Measurements from ENCODE around the gene SCYGR2. TPM values are rescaled to one million over a fixed set of nuclear protein-coding genes. Genes with fewer than 3 reads are reported as not detected.

The SCYGR2 gene
- total RNA-seq, 2 donors from 2014 or later = not detected

DNA sequence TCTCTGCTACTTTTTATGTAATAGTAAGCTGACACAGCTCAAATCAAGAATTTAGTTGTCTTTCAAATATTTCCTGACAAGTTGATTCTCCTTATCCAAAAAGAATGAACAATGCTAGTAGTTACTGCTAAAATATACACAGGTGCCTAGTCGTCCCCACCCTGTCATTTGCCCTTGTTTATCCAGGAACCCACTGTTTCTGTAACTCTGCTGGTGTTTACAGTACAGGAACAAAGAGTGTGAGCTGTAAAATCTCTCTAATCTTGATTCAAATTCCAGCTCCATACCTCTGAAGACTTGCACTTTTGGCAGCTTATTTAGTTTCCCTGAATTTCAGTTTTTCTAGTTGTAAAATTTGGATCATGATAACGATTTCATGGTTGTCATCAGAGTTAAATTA lies 21.1 kb upstream of the SCYGR2 start:
- Histone ChIP-seq H3K27me3 (ENCODE audit: control insufficient read depth, insufficient read depth, low read length, poor library complexity, severe bottlenecking) (no peaks in the 10 kb centered on the region), H3K4me1 (ENCODE audit: control insufficient read depth, insufficient read depth, low read length) (peaks cover 8% of the 10 kb centered on the region), H3K36me3 (ENCODE audit: control insufficient read depth, insufficient read depth, low read length) (no peaks in the 10 kb centered on the region), H3K9me3 (ENCODE audit: control insufficient read depth, low read length) (peaks cover 16% of the 10 kb centered on the region), H3K4me3 (ENCODE audit: low read length) (peak overlapping the region; percentile 64), H3K9ac (ENCODE audit: extremely low read depth, low read length, poor library complexity, severe bottlenecking) (peak overlapping the region; percentile 18), H3K27ac (ENCODE audit: low read depth, low read length) (no peak overlapping the region)
- Mint-ChIP-seq H3K36me3 (ENCODE audit: low read depth) (no peaks in the 10 kb centered on the region), H3K4me1 (peaks cover 20% of the 10 kb centered on the region), H3K27ac (peak overlapping the region; percentile 20), H3K27me3 (ENCODE audit: insufficient read depth) (no peaks in the 10 kb centered on the region), H3K4me3 (no peak overlapping the region), H3K9me3 (peaks cover 9% of the 10 kb centered on the region)
- DNase-seq = no peak
- TF ChIP-seq, protein P1, sequence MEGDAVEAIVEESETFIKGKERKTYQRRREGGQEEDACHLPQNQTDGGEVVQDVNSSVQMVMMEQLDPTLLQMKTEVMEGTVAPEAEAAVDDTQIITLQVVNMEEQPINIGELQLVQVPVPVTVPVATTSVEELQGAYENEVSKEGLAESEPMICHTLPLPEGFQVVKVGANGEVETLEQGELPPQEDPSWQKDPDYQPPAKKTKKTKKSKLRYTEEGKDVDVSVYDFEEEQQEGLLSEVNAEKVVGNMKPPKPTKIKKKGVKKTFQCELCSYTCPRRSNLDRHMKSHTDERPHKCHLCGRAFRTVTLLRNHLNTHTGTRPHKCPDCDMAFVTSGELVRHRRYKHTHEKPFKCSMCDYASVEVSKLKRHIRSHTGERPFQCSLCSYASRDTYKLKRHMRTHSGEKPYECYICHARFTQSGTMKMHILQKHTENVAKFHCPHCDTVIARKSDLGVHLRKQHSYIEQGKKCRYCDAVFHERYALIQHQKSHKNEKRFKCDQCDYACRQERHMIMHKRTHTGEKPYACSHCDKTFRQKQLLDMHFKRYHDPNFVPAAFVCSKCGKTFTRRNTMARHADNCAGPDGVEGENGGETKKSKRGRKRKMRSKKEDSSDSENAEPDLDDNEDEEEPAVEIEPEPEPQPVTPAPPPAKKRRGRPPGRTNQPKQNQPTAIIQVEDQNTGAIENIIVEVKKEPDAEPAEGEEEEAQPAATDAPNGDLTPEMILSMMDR (conservative IDR thresholded peaks at IDR 0.05) = no peak
- 60 to 75% methylated on average over 1 to 2 of the region's 2 CpGs for WGBS, 2 experiments (ENCODE audit: insufficient coverage in 1 of 2, insufficient read length in 1 of 2)

DNA sequence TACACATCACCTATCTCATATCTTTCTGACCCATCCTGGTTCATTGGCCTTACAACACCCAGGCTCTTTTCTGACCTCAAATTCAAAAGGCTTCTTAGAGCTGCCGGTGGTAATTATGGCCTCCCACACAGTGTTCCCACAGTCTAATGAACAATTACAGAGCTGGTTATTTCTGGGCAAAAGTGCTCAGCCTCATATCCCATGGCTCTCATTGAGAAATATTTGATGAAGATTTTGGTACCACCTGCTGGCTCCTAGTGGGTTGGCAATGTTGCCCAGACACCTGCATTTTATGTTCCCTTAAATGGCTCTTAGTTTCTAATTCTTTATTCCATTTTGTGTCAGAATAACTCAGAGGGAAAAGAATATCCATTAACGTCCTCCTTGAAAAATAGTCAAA lies 20.1 kb upstream of the SCYGR2 start:
- no peak overlapping the region for H3K27ac ChIP-seq (ENCODE audit: low read depth, low read length)
- Mint-ChIP-seq H3K4me3 (no peak overlapping the region), H3K27me3 (ENCODE audit: insufficient read depth) (no peaks in the 10 kb centered on the region), H3K27ac (no peak overlapping the region), H3K4me1 (peaks cover 20% of the 10 kb centered on the region), H3K9me3 (peaks cover 19% of the 10 kb centered on the region), H3K36me3 (ENCODE audit: low read depth) (no peaks in the 10 kb centered on the region)
- no peaks in the 10 kb centered on the region for H3K36me3 ChIP-seq (ENCODE audit: control insufficient read depth, insufficient read depth, low read length)
- peaks cover 8% of the 10 kb centered on the region for H3K4me1 ChIP-seq (ENCODE audit: control insufficient read depth, insufficient read depth, low read length)
- no peaks in the 10 kb centered on the region for H3K27me3 ChIP-seq (ENCODE audit: control insufficient read depth, insufficient read depth, low read length, poor library complexity, severe bottlenecking)
- TF ChIP-seq, protein P1 (conservative IDR thresholded peaks at IDR 0.05) = no peak
- peaks cover 25% of the 10 kb centered on the region for H3K9me3 ChIP-seq (ENCODE audit: control insufficient read depth, low read length)
- no peak for DNase-seq
- no peak overlapping the region for H3K9ac ChIP-seq (ENCODE audit: extremely low read depth, low read length, poor library complexity, severe bottlenecking)
- no peak overlapping the region for H3K4me3 ChIP-seq (ENCODE audit: low read length)
- WGBS, 2 experiments (ENCODE audit: insufficient coverage in 1 of 2, insufficient read length in 1 of 2) = 83 to 91% methylated on average over 1 to 2 of the region's 2 CpGs

DNA sequence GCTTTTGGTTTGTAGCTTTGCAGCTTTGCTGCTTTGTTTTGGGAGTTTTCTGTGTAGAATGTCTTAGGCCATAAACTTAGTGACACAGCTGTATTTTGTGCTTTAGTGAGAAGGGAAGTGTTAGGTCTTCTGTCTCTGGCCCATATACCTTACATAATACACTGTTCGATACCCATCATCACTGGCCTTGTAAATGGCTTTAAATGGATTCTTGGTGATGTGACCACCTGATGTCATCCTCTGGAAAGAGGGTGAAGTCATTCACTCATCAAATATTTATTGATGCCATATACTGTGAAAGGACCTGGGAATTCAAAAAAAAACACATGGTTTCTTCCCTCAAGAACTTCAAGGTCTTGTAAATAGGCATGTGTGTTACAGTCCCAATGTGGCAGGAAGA lies 18.9 kb upstream of the SCYGR2 start:
- Histone ChIP-seq H3K27ac (ENCODE audit: low read depth, low read length) (no peak overlapping the region), H3K36me3 (ENCODE audit: control insufficient read depth, insufficient read depth, low read length) (no peaks in the 10 kb centered on the region), H3K4me1 (ENCODE audit: control insufficient read depth, insufficient read depth, low read length) (peaks cover 8% of the 10 kb centered on the region), H3K4me3 (ENCODE audit: low read length) (no peak overlapping the region), H3K9ac (ENCODE audit: extremely low read depth, low read length, poor library complexity, severe bottlenecking) (no peak overlapping the region), H3K9me3 (ENCODE audit: control insufficient read depth, low read length) (peaks cover 25% of the 10 kb centered on the region), H3K27me3 (ENCODE audit: control insufficient read depth, insufficient read depth, low read length, poor library complexity, severe bottlenecking) (no peaks in the 10 kb centered on the region)
- Mint-ChIP-seq H3K4me3 (no peak overlapping the region), H3K27me3 (ENCODE audit: insufficient read depth) (no peaks in the 10 kb centered on the region), H3K4me1 (peaks cover 20% of the 10 kb centered on the region), H3K36me3 (ENCODE audit: low read depth) (no peaks in the 10 kb centered on the region), H3K27ac (no peak overlapping the region), H3K9me3 (peaks cover 20% of the 10 kb centered on the region)
- WGBS, 2 experiments (ENCODE audit: insufficient coverage in 1 of 2, insufficient read length in 1 of 2) = no CpG with 5 or more reads among the region's 1 CpG
- TF ChIP-seq, protein P1 (conservative IDR thresholded peaks at IDR 0.05) = no peak
- DNase-seq = no peak

All from endodermal cell (in vitro differentiated cells).